ACHN (cell line): ENCODE measurements around the gene PLA2G12A.

Source experiments
- DNase-seq: peaks from one replicate; pipeline ENCODE4 v3.0.0-alpha.2; 2015
- in situ Hi-C: cut with HindIII; loops from 2 replicates; pipeline ENCODE4 v1.10.0; 2017; ENCODE audit warnings: low sequenced_read_pairs, low pct_ligation_motif_present, low pct_unique_long_range_greater_than_20kb

Gene PLA2G12A

DNA sequence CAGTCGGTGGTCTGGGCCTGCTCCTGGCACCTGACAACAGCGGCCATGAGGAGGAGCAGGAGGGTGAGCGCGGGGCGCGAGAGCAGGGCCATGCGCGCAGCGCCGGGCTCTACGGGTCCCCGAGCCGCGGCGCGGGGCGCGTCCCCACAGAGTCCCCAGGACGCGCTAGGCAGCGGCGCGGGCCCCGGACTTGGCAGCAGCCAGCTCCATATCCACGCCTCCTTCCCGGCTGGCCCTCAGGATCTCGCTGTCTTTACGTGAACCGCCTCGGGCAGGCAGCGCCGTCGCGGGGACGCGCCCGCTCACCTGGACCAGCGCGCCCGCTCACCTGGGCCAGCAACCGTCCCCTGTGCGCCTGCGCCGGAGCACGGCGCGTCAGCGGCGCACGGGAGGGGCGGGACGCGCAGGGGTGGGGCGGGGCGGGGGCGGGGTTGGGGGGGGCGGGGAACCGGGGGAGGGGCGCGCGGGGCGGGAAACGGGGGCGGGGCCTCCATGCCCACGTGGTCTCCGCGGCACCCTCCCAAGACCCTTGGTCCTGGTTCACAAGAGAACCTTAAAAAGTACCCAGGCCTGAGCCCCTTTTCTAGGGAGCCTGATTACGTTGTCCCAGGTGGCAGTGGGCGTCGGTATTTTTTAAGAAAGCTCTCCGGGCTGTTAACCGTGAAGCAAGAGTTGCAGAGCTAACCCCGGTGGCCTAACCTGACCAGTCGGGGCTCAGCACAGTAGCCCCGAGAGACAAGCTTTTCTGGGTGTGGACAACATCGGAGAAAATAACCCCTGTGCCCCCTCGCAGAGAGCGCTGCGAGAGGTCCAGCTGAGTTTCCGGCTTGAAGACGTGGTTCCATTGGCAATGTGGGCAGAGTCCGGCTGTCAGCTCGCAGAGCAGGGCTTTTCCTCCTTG lies at the start of gene PLA2G12A:
TSS of gene PLA2G12A (minus strand) at position 353 of the 901 bp plus-strand sequence. CDS start at position 92, 261 bp downstream.
- in situ Hi-C loops, result no loop called here
- DNase-seq, result peak; percentile 66

DNA sequence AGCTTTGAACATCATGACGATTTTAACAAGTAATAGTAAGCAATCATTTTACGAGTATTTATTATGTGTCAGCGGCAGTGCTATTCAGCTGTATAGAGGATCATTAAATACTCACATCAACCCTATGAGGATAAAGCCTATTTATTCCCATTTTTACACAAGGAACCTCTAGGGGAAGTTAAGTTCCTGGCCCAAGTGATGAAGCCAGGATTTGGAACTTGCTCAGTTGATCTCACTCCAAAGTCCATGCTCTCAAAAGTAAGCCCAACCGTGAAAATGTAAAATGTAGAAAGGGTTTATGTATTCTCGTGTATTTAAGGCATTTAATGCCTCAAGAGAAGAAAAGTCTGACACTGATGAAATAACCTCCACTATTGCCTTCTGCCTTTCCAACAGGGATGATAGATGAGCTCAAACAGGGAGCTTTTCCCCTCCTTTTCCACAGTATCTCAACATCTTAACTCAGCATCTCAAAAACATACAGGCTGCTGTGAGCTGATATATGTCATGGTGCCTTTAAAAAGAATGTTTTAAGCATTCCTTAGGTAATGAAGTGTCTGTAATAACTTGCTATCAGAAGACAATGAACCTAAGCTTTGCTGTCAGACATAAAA lies 35.0 kb upstream of the PLA2G12A start:
- DNase-seq, result no peak
- in situ Hi-C loops, result no loop called here

DNA sequence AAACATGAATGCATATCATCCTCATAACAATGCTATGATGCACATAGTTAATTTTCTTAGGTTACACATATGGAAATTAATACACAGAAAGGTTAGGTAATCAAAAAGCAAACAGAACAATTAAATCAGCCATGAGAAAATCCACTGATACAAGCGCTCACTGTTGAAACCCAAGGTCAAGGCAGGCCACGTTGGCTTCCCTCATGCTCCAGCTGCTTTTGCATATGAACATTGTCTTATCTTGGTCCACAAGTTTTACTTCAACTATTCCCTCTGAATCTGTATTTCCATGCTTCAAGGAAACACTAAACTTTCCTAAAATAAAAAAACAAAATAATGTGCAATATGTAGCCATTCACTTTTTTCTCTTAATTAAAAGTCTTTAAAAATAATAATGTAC lies 34.5 kb upstream of the PLA2G12A start:
- no peak for DNase-seq
- in situ Hi-C loops, result no loop called here

DNA sequence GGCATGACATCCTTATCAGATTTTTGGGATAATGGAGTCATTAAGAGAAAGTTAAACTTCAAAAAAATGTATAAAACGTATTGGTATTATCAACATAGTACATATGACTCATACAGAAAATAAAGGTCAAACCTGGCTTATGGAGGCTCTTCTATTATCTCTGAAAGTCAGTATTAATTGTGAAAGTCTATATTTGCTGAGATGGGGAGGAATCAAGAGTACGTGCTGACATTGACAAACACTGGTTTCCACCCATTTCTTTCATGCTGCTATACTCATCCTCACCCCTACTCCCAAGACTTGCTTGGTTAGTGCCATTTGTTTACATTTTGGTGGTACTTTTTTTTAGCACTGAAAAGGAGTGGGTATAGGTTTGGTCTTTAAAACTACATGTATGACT lies 30.8 kb upstream of the PLA2G12A start:
- in situ Hi-C loops, result no loop called here

DNA sequence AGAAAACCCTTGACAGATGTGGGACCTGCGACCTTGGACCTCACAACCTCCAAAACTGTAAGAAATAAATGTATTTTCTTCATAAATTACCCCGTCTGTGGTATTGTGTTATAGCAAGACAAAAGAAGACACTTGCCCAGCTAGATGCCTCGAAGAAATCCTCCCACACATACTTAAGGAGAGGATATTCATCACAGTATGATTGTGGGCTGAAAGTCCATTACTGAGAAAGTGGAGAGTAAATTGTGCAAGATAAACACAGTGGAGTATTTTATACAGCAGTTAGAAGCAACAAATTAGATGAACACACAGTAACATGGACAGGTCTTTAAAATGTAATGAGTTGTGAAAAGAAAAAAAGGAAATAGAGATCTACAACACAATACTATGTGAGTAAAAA lies 25.8 kb upstream of the PLA2G12A start:
- no peak for DNase-seq
- in situ Hi-C loops, result no loop called here

More for the DNA sequence above, 30.8 kb upstream of the PLA2G12A start:
- DNase-seq, result no peak

DNA sequence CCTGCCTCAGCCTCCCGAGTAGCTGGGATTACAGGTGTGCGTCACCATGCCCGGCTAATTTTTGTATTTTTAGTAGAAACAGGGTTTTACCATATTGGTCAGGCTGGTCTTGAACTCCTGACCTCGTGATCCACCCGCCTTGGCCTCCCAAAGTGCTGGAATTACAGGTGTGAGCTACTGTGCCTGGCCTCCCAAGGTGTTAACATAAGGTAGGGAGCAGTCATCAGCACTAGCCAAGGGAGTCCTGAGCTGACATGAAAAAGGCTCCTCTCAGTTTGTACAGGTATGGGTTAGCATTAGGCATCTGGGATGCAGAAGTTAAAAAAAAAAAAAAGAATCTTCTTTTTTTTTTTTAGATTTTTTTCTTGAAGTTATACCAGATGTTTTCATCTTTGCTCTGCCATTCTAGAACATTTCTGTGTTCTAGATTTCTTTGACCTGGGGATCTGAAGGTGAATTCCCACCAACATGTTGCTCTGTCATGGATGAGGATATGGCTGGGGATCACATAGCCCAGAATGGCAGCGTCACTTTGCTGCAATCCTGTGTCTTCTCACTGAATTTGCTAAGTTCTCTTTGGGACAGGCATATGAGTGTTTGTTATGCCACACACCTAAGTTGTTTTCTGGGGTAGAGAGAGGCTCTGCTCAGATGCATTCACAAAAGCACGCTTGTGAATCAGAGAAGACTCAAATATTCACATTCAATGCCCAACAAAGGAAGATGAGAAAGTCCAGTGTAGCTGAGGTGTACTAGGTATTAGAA lies 24.4 kb upstream of the PLA2G12A start:
- in situ Hi-C loops, result no loop called here

DNA sequence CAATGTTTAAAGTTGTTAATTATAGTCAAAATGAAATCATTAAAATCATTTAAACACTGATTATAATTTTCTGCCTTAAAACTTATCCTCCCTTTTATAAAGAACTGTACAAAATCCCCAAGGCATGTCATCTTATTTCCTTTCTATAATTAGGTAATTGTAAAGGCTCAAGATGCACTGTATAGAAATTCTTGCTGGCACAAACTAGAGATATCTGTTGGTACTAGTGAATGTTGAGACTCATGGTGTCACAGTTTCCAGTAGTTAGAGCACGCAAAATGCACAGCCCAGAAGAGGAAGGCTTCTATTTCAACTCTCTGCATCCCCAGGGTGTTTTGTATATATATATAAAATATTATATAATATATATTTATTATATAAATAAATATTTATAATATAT lies 22.7 kb upstream of the PLA2G12A start:
- in situ Hi-C loops, result no loop called here
- no peak for DNase-seq

More for the DNA sequence above, 24.4 kb upstream of the PLA2G12A start:
- DNase-seq, result no peak

DNA sequence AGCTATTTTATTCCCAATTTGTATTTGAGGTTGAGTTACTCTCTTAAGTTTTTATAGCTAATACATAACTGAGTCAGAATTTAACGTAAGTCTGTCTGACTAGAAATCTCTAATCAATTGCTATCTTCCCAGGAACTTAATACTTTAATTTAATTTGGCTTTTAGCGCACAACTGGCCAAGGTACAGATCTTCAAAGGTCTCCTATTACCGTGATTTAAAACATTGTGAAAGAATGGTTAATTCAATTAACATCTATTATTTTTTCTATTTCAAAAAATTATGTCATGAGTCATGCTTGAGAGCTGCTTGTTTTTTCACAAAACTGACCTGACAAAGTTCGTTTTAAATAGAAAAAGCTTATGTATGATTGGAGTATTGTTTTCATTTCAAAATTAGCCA lies 22.0 kb upstream of the PLA2G12A start:
- in situ Hi-C loops, result no loop called here
- no peak for DNase-seq

DNA sequence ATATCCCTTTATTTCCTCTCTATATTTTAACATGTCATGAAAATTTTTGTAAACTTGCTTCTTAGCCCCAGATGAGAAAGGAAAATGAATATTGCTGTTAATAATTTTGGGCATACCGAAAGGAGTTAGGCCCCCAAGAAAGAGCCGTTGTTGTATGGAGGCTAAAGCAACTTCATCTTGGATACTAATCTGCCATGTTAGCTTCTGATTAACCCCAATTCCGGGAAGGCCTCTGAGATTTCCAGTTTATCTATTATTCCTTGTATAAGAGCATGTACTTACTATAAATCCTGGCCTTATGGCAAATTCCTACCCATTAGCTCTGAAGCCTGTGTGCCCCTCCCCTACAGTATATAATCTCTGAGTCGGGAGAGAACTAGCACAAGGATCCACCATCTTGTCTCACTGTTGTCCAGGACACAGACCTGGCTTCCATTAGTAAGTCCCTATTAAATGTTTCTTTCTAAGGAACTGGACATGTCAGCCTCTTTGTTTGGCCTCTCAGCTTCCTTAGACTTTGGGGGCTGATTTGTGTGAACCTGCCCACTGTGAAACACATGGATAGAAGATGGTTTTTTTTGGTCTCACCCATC lies 20.9 kb upstream of the PLA2G12A start:
- in situ Hi-C loops, result no loop called here
- no peak for DNase-seq

DNA sequence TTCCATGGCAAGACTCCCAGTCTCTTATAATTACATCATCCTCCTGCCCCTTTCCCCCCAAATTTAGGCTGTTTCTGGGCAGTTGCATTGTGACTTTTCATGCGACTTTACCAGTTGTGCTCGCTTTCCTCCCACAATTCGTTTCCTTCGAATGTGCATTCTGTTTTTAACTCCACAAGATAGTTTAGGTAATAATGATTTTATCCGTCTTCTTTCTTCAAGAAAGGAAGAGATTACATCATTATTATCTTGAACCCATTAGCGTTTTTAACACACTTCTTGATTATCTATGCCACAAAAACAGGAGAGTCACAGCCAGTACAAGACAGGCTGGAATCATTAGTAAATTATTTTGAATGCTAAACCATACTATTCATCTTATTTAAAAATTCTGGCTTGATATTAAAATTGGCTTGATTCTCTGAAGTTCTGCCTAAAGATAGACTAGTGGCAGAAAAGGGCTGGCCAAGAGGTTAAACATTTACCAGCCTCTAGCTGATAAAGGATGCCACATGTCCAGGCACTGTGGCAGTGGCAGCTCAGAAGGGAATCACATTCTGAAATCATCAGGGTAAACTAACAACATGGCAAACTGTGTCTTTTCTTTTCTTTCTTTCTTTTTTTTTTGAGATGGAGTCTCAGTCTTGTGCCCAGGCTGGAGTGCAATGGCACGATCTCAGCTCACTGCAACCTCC lies 19.7 kb upstream of the PLA2G12A start:
- in situ Hi-C loops, result no loop called here
- DNase-seq, result no peak

DNA sequence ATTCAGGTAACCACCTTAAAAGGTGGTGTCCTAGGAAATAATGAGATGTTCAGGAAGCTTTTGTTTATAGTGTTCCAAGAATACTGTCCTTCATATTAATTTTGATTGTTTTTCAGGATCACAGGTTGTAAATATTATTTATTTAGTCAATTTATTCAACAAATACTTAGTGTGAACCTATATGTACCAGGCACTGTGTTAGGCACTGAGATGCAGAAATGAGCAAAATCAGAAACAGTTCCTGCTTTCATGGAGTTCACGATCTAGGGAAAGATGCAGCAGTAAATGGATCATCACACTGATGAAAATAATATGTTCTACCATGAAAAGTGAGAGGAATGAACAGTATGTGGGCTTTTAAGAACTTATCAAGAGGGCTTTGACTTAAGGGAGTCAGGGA lies 18.2 kb upstream of the PLA2G12A start:
- no peak for DNase-seq
- in situ Hi-C loops, result no loop called here

DNA sequence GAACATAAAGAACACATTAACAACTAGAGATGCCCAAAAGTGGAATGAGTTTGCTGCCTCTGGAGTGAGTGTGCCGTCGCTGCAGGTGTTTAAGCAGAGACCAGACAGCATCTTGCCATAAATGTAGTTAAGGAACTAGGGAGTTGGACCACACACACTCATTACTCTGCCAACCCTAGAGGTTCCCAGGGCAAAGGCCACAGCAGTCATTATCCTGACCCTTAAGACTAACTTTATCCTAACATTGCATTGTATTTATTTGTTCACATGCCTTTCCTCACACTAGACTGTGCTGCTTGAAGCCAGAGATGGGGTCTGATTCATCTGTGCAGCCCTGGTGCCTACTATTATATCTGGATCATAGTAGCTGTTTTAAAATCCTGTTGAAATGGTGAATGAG lies 16.9 kb upstream of the PLA2G12A start:
- in situ Hi-C loops, result no loop called here
- no peak for DNase-seq

DNA sequence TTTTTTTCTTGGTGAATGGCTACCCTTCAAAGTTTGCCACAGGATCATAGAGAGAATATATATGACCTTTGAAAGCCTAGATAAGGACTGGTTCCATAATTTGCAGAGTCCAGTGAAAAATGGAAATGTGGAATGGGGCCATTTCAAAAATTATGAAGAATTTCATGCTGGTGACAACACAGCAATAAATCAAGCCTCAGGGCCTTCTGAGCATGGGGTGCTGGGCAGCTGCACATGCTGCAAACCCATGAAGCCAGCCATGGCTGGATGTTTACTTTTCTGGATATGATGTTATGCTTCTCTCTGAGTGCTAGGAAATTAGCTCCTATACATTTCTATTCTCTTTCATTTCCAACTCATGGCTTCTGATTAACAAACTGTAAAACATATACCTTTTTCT lies 16.0 kb upstream of the PLA2G12A start:
- DNase-seq, result no peak
- in situ Hi-C loops, result no loop called here

DNA sequence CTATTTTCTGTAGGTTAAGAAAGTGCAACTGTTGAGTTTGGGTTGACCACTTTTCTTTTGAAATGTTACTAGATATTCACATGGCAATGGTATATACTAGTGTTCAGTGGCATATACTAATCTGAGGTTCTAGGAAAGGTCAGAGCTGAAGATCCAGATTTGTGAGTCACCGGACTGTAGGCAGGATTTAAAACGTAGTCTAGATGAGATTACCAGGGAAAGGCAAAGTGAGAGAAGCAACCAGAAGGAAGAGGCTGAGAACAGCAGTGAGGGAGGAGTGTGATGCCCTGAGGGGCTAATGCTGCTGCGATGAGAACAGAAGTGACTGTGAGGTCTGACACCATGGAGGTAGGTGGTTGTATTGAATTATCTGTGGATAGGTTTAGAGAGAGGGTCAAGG lies 9.7 kb upstream of the PLA2G12A start:
- in situ Hi-C loops, result no loop called here
- no peak for DNase-seq

DNA sequence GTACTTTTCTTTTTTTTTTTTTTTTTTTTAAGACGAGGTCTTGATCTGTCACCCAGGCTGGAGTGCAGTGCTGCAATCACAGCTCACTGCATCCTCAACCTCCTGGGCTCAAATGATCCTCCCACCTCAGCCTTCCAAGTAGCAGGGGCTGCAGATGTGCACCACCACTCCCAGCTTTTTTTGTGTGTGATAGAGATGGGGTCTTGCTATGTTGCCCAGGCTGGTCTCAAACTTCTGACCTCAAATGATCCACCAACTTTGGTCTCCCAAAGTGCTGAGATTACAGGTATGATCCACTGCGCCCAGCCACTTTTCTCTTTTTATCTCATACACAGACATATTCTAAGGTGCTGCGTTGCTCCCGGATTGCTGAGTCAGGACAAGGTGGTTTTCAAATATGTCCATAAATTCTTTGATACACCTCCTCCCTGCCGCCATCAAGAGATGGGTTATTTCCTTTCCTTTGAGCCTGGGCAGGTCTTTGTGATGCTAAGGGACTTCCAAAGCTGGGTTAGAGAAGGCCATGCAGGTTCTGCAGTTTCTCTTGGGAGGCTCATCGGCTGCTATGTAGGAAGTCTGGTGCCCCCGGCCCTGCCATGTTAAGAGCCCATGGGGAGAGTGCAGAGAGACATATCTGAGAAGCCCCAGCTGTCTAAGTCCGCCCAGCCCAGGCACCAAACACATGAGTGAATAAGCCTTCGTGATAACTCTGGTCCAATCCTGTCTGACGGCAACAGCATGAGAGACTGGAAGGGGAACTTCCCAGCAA lies 8.4 kb upstream of the PLA2G12A start:
- in situ Hi-C loops, result no loop called here
- no peak for DNase-seq

DNA sequence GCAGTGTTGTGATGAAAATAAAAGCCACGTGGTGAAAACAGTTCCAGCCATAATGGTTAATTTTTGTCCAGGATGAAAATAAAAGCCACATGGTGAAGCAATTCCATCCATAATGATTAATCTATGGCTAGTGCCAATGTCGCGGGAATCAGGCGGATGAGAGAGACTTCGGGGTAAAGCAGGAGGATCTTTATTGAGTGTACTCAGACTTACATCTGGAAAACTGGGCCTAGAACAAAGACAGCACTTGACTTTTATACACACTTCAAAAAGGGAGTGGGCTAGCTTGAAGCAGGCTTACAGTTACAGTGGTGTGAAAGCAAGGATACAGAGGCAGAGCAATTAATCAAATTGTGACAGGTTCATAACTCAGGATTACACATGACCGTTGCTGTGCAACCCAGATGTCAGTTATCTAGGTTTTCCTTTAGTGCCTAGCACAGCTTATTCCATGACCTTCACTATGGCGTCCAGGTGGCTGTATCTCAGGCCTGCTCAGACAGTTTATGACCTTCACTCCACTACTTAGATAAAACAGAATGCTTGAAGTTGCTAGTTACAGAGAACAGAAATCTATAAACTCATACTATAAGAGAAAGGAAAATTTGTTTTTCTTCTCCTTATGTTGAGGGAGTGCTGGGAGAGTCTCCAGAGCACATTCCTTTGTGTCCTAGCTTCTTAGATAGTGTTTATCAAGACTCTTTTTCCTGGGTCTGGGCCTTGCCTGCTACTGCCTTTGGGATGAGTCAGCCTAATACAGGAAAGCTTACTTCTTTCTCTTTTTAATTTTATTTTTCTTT lies 5.9 kb upstream of the PLA2G12A start:
- no peak for DNase-seq
- in situ Hi-C loops, result no loop called here

DNA sequence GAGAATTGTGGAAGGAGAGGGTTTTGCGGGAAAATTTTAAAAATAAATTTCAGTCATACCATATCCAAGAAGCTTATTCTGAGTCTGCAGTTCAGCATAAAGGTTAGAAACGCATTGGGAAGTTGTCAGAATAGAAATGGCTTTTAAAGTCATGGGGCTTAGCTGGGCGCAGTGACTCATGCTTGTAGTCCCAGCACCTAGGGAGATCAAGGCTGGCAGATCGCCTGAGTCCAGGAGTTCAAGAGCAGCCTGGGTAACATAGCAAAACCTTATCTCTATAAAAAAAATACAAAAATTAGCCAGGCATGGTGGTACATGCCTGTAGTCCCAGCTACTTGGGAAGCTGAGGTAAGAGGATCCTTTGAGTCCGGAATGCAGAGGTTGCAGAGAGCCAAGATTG lies 3.9 kb upstream of the PLA2G12A start:
- in situ Hi-C loops, result no loop called here
- no peak for DNase-seq
